Retina (tissue), 1 donor: Measurements from ENCODE around the gene CIAO2B.
"Not testable (repeated sequence)": the region's sequence is repeated elsewhere in the genome, so short reads cannot be mapped to it uniquely, and the experiment has no call there.

Source experiments
- DNase-seq: peaks from one replicate; pipeline ENCODE4 v3.0.0-alpha.2; 2016

Gene CIAO2B

GRCh38 chr16:66903544-66904427 lies 30.4 kb downstream of the CIAO2B start:
- DNase-seq = no peak

- DNase-seq = no peak
Measured at GRCh38 chr16:66902648-66903543, 31.3 kb downstream of the CIAO2B start.

- no peak for DNase-seq
Measured at GRCh38 chr16:66901626-66902025, 32.6 kb downstream of the CIAO2B start.

GRCh38 chr16:66900721-66901441 lies 33.3 kb downstream of the CIAO2B start:
- DNase-seq = peak; percentile 39

- peak; percentile 67 for DNase-seq
Measured at GRCh38 chr16:66899945-66900710, 34.1 kb downstream of the CIAO2B start.

DNA sequence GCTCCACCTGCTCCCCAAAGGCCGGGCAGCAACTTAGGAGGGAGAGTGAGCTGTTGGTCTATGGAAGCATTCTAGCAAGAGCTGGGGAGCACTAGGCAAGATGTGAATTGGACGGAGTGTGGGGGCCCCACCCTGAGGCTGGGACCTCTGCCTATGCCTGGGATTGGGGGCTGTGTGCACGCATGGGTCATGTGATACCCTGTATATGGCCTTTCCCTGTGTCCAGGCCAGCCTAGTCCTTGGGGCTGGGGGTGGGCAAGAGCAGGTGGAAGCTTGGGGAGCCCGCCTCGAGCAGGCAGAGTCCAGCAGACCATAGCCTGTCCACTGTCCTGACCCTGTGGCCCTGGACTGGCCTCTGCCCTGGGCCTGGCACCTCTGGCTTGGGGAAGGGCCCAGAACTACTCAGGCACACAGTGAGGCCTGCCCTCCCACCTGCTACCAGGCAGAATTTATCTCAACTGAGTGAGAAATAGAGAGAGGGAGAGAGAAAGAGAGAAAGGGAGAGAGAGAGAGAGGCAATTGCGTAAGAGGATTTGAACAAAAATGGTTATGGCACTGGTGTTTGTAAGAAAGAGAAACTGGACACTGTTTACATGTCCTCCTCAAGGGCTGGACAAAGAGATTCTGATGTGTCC lies 34.8 kb downstream of the CIAO2B start:
- no peak for DNase-seq

DNA sequence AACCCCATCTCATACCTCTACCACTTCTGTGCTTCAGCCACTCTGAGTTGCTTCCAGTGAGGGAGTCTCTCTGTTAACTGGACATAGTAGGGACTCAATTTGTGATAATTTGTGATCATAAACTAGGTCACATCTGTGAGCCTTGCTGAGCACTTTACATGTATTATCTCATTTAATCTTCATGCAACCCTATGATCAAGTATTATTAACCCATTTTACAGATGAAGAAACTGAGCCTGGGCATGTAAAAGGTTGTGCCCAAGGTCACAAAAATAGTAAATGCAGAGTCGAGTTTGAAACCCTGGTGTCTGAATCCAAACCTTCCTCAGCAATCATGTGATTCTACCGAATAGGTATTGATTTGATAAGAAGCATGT lies 35.3 kb downstream of the CIAO2B start:
- DNase-seq = no peak

DNA sequence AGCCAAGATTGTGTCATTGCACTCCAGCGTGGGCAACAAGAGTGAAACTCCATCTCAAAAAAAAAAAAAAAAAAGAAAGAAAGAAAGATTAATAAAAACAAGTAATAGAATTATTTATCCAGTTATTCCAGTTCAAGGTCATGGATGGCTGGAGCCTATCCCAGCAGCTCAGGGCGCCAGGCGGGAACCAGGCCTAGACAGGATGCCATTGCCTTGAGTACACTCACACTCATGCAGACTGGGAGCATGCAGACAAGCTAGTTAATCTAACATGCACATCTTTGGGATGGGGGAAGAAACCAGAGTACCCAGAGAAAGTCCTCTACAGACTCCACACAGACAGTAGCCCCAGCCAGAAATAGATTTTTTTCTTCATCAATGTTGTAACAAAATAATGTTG lies 36.0 kb downstream of the CIAO2B start:
- DNase-seq = no peak

- not testable (repeated sequence) for DNase-seq
Measured at GRCh38 chr16:66896682-66897081, 37.5 kb downstream of the CIAO2B start.

DNA sequence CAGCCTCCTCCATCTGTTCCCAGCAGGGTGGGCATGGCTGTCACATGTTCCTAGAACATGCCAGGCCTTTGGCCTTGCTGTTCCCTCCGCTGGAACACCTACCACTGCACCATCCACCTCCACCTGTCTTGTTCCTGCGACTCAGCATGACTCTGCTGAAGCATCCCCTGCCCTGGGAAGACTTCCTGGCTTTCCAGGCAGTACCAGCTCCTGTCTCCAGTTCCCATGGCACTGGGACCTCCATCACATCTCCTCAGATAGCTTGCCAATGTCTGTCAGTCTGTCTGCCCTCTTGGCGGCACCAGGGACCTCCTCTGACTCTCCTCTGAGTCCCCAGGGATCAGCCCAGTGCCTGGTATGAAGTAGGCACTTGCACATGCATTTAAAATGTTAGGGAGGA lies 38.2 kb downstream of the CIAO2B start:
- DNase-seq = no peak

DNA sequence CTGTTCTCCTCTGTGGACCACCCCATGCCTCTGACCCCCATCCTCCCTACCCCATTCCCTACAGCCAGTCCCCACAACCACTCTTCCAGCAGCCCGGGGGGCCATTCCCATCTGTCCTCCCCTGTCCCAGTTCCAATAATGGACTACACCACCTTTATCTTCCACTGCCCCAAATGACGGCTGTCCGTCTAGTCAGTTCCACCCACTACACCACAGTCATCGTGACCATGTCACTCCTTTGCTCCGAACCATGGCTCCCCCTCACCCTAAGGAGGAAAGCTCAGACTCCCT lies 38.6 kb downstream of the CIAO2B start:
- DNase-seq = no peak

GRCh38 chr16:66894948-66895688 lies 39.1 kb downstream of the CIAO2B start:
- peak; percentile 82 for DNase-seq

- DNase-seq = no peak
Measured at GRCh38 chr16:66894055-66894454, 40.1 kb downstream of the CIAO2B start.

- DNase-seq = no peak
Measured at GRCh38 chr16:66891797-66892196, 42.4 kb downstream of the CIAO2B start.

DNA sequence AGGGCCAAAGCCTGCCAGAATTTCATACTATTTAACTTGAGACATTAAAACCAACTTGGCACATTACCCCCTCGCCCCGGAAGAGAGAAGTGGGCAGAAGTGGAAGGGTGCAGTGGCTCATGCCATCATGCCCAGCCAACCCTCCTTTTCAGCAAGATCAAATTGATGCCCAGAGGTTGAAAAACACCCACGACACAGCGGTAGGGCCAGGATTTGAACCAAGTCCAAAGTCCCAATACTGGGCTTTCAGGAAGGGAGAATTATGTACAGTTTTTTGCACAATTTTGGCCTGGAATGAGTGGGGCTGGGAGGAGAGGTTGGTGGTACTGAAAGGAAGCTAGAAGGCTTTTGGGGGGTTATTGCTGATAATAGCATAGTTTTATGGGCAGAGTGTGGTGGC lies 42.8 kb downstream of the CIAO2B start:
- no peak for DNase-seq

DNA sequence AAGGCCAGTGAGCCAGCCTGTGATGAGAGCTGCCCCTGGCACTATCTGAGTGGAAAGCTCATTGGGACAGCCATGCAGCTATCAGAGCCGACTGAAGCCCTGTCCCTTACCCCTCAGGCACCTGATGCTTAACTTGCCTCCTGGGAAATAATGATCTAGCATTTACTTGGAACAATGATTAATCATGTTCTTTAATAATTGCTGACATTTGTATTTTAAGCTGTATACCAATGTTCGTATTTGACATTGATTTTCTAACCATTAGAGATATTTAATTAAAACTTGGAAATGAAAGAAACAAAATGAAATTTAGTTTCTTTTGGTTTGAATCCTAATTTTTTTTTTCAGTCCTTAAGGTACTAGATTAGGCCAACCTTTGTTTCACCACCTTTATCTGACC lies 43.4 kb downstream of the CIAO2B start:
- DNase-seq = no peak

GRCh38 chr16:66889622-66890021 lies 44.6 kb downstream of the CIAO2B start:
- DNase-seq = no peak

GRCh38 chr16:66888647-66889615 lies 45.3 kb downstream of the CIAO2B start:
- no peak for DNase-seq

- no peak for DNase-seq
Measured at GRCh38 chr16:66886914-66887313, 47.3 kb downstream of the CIAO2B start.

DNA sequence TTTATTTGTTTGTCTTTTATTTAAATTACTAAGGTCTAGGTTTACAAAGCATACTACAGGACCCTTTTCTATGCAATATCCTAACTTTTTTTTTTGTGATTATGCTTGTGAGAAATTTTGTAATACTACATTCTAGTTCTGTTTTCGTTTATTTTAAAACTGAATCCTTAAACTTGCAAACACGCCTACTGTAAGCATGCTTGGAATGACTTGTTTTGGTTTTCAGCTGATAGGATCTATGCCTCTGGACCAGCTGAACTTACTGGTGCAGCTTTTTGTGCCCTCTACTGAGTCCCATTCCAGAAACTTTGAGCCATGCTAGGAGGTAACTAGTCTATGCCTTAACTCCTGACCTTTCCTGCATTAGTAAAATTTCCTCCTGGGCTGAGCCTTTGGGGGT lies 47.9 kb downstream of the CIAO2B start:
- no peak for DNase-seq
